PC-9 (cell line): ENCODE results near the gene MATN1. TPM values are rescaled to one million over a fixed set of nuclear protein-coding genes. Genes with fewer than 3 reads are reported as not detected.

ENCODE experiments used
- BruUV-seq: library from RNA; stranded (reverse); fragments of 400-500 nt; replicated peaks from 2 replicates; lab custom pipeline; 2021; lab: Mats Ljungman, UMichigan
- CTCF ChIA-PET: fragments of 300-600 bp; sonication (Branson Sonifier 250); formaldehyde crosslinking; loops from one replicate; lab custom pipeline; 2022; ENCODE audit warnings: antibody characterized with exemption; lab: Charles Lee
- POLR2A ChIA-PET: fragments of 300-600 bp; sonication (Branson Sonifier 250); formaldehyde crosslinking; loops from one replicate; lab custom pipeline; 2022; ENCODE audit warnings: antibody characterized with exemption; ENCODE audit not compliant: unreplicated experiment; lab: Charles Lee
- DNase-seq, 2 experiments: peaks; one replicate each; pipeline versions ENCODE4 v3.0.0 to v3.0.0-alpha.2; 2015 to 2022; ENCODE audit warnings: mixed read lengths in 1 of 2
- H2AFZ ChIP-seq: fragments of 200-600 bp; sonication (generic); 2 replicates; pipeline ENCODE4 v1.8.1; 2017; ENCODE audit warnings: antibody characterized with exemption
- H3F3A ChIP-seq: fragments of 200-600 bp; sonication (generic); 2 replicates; pipeline ENCODE4 v1.8.1; 2017; ENCODE audit warnings: antibody characterized with exemption, mild to moderate bottlenecking, low read depth; ENCODE audit not compliant: insufficient read depth
- H3K27ac ChIP-seq: fragments of 200-600 bp; sonication (generic); 2 replicates; pipeline ENCODE4 v1.6.1; 2016; ENCODE audit warnings: mixed run types
- H3K27me3 ChIP-seq: fragments of 200-600 bp; sonication (generic); 2 replicates; pipeline ENCODE4 v1.6.1; 2016; ENCODE audit warnings: low read depth, mixed run types; ENCODE audit not compliant: insufficient read depth
- H3K36me3 ChIP-seq: fragments of 200-600 bp; sonication (generic); 2 replicates; pipeline ENCODE4 v1.6.1; 2016; ENCODE audit warnings: low read depth, mixed run types
- H3K4me1 ChIP-seq: fragments of 200-600 bp; sonication (generic); replicated peaks from 2 replicates; pipeline ENCODE4 v1.6.1; 2016; ENCODE audit warnings: mixed run types; ENCODE audit not compliant: insufficient read depth
- H3K4me2 ChIP-seq: fragments of 200-600 bp; sonication (generic); 2 replicates; pipeline ENCODE4 v1.6.1; 2017; ENCODE audit warnings: mixed run types
- H3K4me3 ChIP-seq: fragments of 200-600 bp; sonication (generic); 2 replicates; pipeline ENCODE4 v1.6.1; 2016; ENCODE audit warnings: mixed run types
- H3K79me2 ChIP-seq: fragments of 200-600 bp; sonication (generic); 2 replicates; pipeline ENCODE4 v1.6.1; 2017; ENCODE audit warnings: low read depth, mixed run types
- H3K9me2 ChIP-seq: fragments of 200-600 bp; sonication (generic); 2 replicates; pipeline ENCODE4 v1.8.1; 2017; ENCODE audit warnings: mild to moderate bottlenecking; ENCODE audit not compliant: insufficient read depth
- H3K9me3 ChIP-seq: fragments of 200-600 bp; sonication (generic); 2 replicates; pipeline ENCODE4 v1.8.1; 2016; ENCODE audit warnings: low read depth; ENCODE audit not compliant: insufficient read depth
- H4K20me1 ChIP-seq: fragments of 200-600 bp; sonication (generic); 2 replicates; pipeline ENCODE4 v1.8.1; 2017; ENCODE audit not compliant: insufficient read depth
- CTCF ChIP-seq: fragments of 200-600 bp; sonication (generic); conservative IDR thresholded peaks from 2 replicates; pipeline ENCODE4 v1.6.1; 2017; ENCODE audit warnings: mixed run types, antibody characterized with exemption, mild to moderate bottlenecking, moderate library complexity
- EZH2 ChIP-seq: fragments of 200-600 bp; sonication (generic); IDR thresholded peaks from 2 replicates; pipeline ENCODE4 v1.8.0; 2017; ENCODE audit warnings: antibody characterized with exemption, low read depth
- intact Hi-C: fragments of 100-400 bp; cut with micrococcal nuclease; formaldehyde crosslinking; loops from one replicate; pipeline ENCODE4 v1.10.0; 2022; ENCODE audit not compliant: unreplicated experiment
- total RNA-seq: library from RNA; stranded (reverse); gene quantifications from 2 replicates; pipeline ENCODE4 v1.2.3, GENCODE V29; 2021

MATN1 gene
- total RNA-seq, 1 experiment from 2014 or later, result 0.37 TPM

- Histone ChIP-seq H3K9me2 (no peaks in the 10 kb centered on the region), H3K27ac (no peak overlapping the region), H3K4me1 (peaks cover 7% of the 10 kb centered on the region; the same call in 1 of the 2 replicates), H3K79me2 (no peaks in the 10 kb centered on the region), H3K4me3 (peak overlapping the region; percentile 51; the same call in 1 of the 2 replicates), H3K27me3 (no peaks in the 10 kb centered on the region), H3F3A (no peaks in the 10 kb centered on the region), H3K4me2 (peak overlapping the region; percentile 85), H4K20me1 (no peaks in the 10 kb centered on the region), H3K9me3 (no peaks in the 10 kb centered on the region), H3K36me3 (no peaks in the 10 kb centered on the region), H2AFZ (no peak overlapping the region)
- CTCF ChIA-PET, result no interaction called here
- TF ChIP-seq CTCF (no peak), EZH2 (no peak)
- no peak for DNase-seq
- BruUV-seq, result no TSS peak
- POLR2A ChIA-PET, result no interaction called here
- intact Hi-C loops, result loop anchor here (2.0 kb wide), 1 partner anchor 35 kb away; no protein-coding TSS in a partner anchor
Observed at GRCh38 chr1:30684259-30684658, 39.1 kb downstream of the MATN1 start.

- no peaks in the 10 kb centered on the region for H3K79me2 ChIP-seq
- TF ChIP-seq EZH2 (no peak), CTCF (no peak)
- no peak overlapping the region for H3K4me3 ChIP-seq
- no peaks in the 10 kb centered on the region for H3F3A ChIP-seq
- H3K36me3 ChIP-seq, result no peaks in the 10 kb centered on the region
- POLR2A ChIA-PET, result no interaction called here
- intact Hi-C loops, result loop anchor here (2.0 kb wide), 1 partner anchor 35 kb away; no protein-coding TSS in a partner anchor
- H4K20me1 ChIP-seq, result no peaks in the 10 kb centered on the region
- H3K9me3 ChIP-seq, result no peaks in the 10 kb centered on the region
- H3K9me2 ChIP-seq, result no peaks in the 10 kb centered on the region
- BruUV-seq, result no TSS peak
- DNase-seq, result no peak
- H3K4me2 ChIP-seq, result no peak overlapping the region
- CTCF ChIA-PET, result no interaction called here
- H3K4me1 ChIP-seq, result peaks cover 7% of the 10 kb centered on the region; the same call in 1 of the 2 replicates
- H3K27me3 ChIP-seq, result no peaks in the 10 kb centered on the region
- no peak overlapping the region for H2AFZ ChIP-seq
- no peak overlapping the region for H3K27ac ChIP-seq
Observed at GRCh38 chr1:30683699-30684098, 39.7 kb downstream of the MATN1 start.

- no peaks in the 10 kb centered on the region for H4K20me1 ChIP-seq
- H3K9me2 ChIP-seq, result no peaks in the 10 kb centered on the region
- no peak overlapping the region for H3K4me3 ChIP-seq
- no peak overlapping the region for H2AFZ ChIP-seq
- no peak for TF ChIP-seq CTCF
- no peak for TF ChIP-seq EZH2
- H3K36me3 ChIP-seq, result no peaks in the 10 kb centered on the region
- POLR2A ChIA-PET, result interaction anchor here (0.6 kb wide), 1 partner anchor 141 kb away, joined by 3 read pairs; no protein-coding TSS in a partner anchor
- H3K27me3 ChIP-seq, result no peaks in the 10 kb centered on the region
- H3F3A ChIP-seq, result no peaks in the 10 kb centered on the region
- H3K27ac ChIP-seq, result no peak overlapping the region
- H3K4me1 ChIP-seq, result peaks cover 7% of the 10 kb centered on the region; the same call in 1 of the 2 replicates
- H3K79me2 ChIP-seq, result no peaks in the 10 kb centered on the region
- CTCF ChIA-PET, result no interaction called here
- no peaks in the 10 kb centered on the region for H3K9me3 ChIP-seq
- no TSS peak for BruUV-seq
- intact Hi-C loops, result no loop called here
- no peak overlapping the region for H3K4me2 ChIP-seq
- no peak for DNase-seq
Observed at GRCh38 chr1:30682396-30683275, 40.7 kb downstream of the MATN1 start.
